NT2/D1 (cell line): ENCODE data around the gene TPBGL.

ENCODE experiments used
- DNase-seq: peaks from one replicate; pipeline ENCODE4 v3.0.0-alpha.2; 2011; ENCODE audit warnings: low read depth, low spot score
- H3K27me3 ChIP-seq: 2 replicates; pipeline ENCODE4 v1.6.0; 2011; ENCODE audit warnings: mild to moderate bottlenecking; ENCODE audit not compliant: insufficient read length, insufficient read depth
- H3K36me3 ChIP-seq: 2 replicates; pipeline ENCODE4 v1.6.1; 2011; ENCODE audit warnings: mild to moderate bottlenecking, low read length, mixed read lengths; ENCODE audit not compliant: insufficient read depth, insufficient read length
- H3K4me1 ChIP-seq: 2 replicates; pipeline ENCODE4 v1.5.1; 2011; ENCODE audit not compliant: insufficient read depth, insufficient read length
- H3K4me3 ChIP-seq: 2 replicates; pipeline ENCODE4 v1.5.1; 2011; ENCODE audit warnings: low read depth; ENCODE audit not compliant: insufficient read length
- H3K9ac ChIP-seq: 2 replicates; pipeline ENCODE4 v1.6.0; 2011; ENCODE audit warnings: low read depth; ENCODE audit not compliant: insufficient read length
- H3K9me3 ChIP-seq: 2 replicates; pipeline ENCODE4 v1.5.1; 2011; ENCODE audit warnings: mild to moderate bottlenecking, low read length; ENCODE audit not compliant: insufficient read depth
- SUZ12 ChIP-seq: IDR thresholded peaks from 2 replicates; pipeline ENCODE4 v1.6.1; 2011; ENCODE audit not compliant: insufficient read length, insufficient read depth; ENCODE audit errors: extremely low read depth
- YY1 ChIP-seq: IDR thresholded peaks from 2 replicates; pipeline ENCODE4 v1.6.1; 2011; ENCODE audit not compliant: insufficient read length, insufficient read depth
- ZNF274 ChIP-seq: IDR thresholded peaks from 2 replicates; pipeline ENCODE4 v1.6.1; 2011; ENCODE audit warnings: mild to moderate bottlenecking, low read depth, low read length

The TPBGL gene

DNA sequence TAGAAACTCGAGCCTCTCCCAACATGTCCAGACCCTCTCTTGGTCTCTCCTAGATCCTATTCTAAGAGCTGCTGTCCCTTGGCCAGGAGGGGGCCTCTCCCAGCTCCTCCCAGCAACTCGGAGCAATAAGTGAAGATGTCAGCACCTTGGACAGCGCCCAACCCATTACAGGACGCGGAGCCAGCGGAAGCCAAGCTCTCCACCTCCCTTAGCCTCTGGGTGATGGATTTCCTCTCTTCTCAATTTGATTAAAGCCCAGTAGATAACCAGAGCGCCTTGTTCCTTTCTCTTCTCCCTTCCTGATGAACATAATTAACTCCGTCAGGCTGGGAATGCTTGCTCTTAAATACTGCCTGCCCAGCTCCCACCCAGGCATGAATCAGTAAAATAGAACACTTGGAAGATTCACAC lies 26.2 kb upstream of the TPBGL start:
- Histone ChIP-seq H3K36me3 (no peaks in the 10 kb centered on the region), H3K4me1 (no peaks in the 10 kb centered on the region), H3K27me3 (peaks cover 41% of the 10 kb centered on the region), H3K9me3 (no peaks in the 10 kb centered on the region), H3K9ac (no peak overlapping the region), H3K4me3 (no peak overlapping the region)
- DNase-seq, result peak; percentile 91
- TF ChIP-seq SUZ12 (no peak), ZNF274 (no peak), YY1 (no peak)

DNA sequence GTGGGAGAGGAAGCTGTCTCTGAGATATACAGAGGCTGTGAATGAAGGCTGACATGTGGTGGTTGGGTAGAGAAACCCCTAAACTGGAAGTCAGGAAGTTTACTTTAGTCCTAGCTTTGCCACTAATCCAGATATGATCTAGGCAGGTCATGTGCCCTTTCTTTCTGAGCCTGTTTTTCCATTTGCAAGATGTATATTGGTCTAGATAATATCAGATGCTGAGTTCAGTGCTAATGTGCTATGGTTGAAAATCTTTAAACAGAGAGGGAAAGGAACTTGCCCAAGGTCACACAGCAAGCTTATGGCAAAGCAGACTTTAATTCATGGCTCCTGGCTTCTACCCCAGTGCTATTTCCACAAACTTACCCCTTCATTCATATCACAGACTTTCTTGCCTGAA lies 25.7 kb upstream of the TPBGL start:
- H3K4me3 ChIP-seq, result no peak overlapping the region
- no peaks in the 10 kb centered on the region for H3K4me1 ChIP-seq
- no peak overlapping the region for H3K9ac ChIP-seq
- peaks cover 41% of the 10 kb centered on the region for H3K27me3 ChIP-seq
- no peak for DNase-seq
- H3K36me3 ChIP-seq, result no peaks in the 10 kb centered on the region
- TF ChIP-seq SUZ12 (no peak), ZNF274 (no peak), YY1 (no peak)
- no peaks in the 10 kb centered on the region for H3K9me3 ChIP-seq

DNA sequence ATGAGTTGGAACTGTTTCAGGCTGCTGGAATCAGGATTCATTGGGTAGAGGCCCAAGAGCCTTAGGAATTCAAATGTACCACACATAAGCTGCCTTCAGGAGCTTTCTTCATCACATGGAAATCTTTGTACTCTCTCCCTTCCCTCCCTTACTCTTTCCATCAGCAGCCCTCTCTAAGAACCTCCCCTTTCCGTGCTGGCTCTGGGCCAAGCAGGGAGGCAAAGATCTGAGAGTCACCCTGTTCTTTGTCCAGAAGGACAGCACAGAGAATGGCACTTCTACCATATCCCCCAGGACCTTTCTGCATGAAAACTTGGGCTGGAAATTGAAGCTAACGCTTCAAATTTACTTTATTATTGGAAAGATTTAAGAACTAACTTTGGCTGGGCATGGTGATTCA lies 20.7 kb upstream of the TPBGL start:
- Histone ChIP-seq H3K9me3 (no peaks in the 10 kb centered on the region), H3K36me3 (no peaks in the 10 kb centered on the region), H3K4me3 (no peak overlapping the region), H3K27me3 (peaks cover 30% of the 10 kb centered on the region), H3K9ac (no peak overlapping the region), H3K4me1 (no peaks in the 10 kb centered on the region)
- TF ChIP-seq ZNF274 (no peak), YY1 (no peak), SUZ12 (no peak)
- no peak for DNase-seq

DNA sequence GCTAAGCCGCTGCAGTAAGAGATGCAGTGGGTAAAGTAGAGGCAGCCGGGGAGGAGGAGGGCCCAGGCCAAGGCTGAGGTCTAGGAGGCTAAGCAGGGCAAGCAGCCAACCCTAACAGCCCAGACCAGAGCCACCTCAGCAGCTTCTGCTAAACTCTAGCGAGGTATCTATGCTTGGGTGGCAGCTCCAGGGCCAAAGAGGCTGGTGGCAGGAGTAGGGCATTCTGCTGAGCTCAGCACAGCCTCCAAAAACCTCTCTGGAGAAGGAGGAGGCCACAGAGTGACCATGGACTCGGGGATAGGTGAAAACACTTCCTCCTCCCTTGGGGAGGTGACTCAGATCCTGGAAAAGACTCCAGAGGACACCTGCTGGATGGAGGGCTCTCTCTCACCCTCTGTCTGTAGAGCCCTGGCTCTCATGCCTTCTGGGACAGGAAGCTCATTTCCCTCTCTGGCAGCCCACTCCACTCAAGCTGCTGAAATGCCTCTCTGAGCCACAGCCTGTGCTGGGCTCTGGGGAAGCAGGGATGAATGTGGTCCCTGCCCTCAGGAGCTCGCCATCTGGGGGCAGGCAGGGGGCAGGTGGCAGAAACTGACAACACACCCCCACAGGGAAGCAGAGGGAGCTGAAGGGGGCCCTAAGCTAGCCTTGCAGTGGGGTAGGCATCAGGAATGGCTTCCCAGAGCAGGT lies 16.5 kb upstream of the TPBGL start:
- H3K4me1 ChIP-seq, result no peaks in the 10 kb centered on the region
- no peak for DNase-seq
- H3K9ac ChIP-seq, result no peak overlapping the region
- H3K36me3 ChIP-seq, result no peaks in the 10 kb centered on the region
- H3K9me3 ChIP-seq, result no peaks in the 10 kb centered on the region
- H3K4me3 ChIP-seq, result no peak overlapping the region
- H3K27me3 ChIP-seq, result no peaks in the 10 kb centered on the region
- no peak for TF ChIP-seq SUZ12
- TF ChIP-seq ZNF274, result no peak
- TF ChIP-seq YY1, result no peak

DNA sequence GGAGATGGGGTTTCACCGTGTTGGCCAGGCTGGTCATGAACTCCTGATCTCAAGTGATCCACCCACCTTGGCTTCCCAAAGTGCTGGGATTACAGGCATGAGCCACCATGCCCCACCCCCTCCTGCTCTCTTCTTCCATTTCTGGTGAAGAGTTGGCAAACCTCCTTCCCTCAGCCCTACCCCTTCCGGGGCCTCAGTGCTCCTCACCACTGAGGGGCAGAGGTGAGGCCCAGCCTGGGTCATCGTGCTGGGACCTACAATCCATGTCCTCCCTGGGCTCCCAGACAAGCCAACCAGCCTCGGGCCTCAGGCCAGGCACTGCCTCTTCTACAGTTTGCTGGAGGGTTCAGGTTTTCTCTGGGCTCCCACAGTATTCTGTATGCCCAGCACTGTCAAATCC lies 14.8 kb upstream of the TPBGL start:
- Histone ChIP-seq H3K9ac (no peak overlapping the region), H3K36me3 (no peaks in the 10 kb centered on the region), H3K27me3 (no peaks in the 10 kb centered on the region), H3K4me1 (no peaks in the 10 kb centered on the region), H3K9me3 (no peaks in the 10 kb centered on the region), H3K4me3 (no peak overlapping the region)
- DNase-seq, result no peak
- TF ChIP-seq ZNF274, result no peak
- no peak for TF ChIP-seq YY1
- TF ChIP-seq SUZ12, result no peak

GRCh38 chr11:75229466-75229865 lies 11.1 kb upstream of the TPBGL start:
- Histone ChIP-seq H3K4me3 (no peak overlapping the region), H3K36me3 (no peaks in the 10 kb centered on the region), H3K9ac (no peak overlapping the region), H3K9me3 (no peaks in the 10 kb centered on the region), H3K4me1 (no peaks in the 10 kb centered on the region), H3K27me3 (no peaks in the 10 kb centered on the region)
- no peak for TF ChIP-seq SUZ12
- TF ChIP-seq YY1, result no peak
- no peak for TF ChIP-seq ZNF274
- no peak for DNase-seq

- Histone ChIP-seq H3K36me3 (no peaks in the 10 kb centered on the region), H3K9ac (no peak overlapping the region), H3K4me3 (no peak overlapping the region), H3K9me3 (no peaks in the 10 kb centered on the region), H3K4me1 (no peaks in the 10 kb centered on the region), H3K27me3 (no peaks in the 10 kb centered on the region)
- DNase-seq, result no peak
- TF ChIP-seq ZNF274, result no peak
- no peak for TF ChIP-seq SUZ12
- no peak for TF ChIP-seq YY1
These were observed 10.0 kb upstream of the TPBGL start for GRCh38 chr11:75230621-75231020.

DNA sequence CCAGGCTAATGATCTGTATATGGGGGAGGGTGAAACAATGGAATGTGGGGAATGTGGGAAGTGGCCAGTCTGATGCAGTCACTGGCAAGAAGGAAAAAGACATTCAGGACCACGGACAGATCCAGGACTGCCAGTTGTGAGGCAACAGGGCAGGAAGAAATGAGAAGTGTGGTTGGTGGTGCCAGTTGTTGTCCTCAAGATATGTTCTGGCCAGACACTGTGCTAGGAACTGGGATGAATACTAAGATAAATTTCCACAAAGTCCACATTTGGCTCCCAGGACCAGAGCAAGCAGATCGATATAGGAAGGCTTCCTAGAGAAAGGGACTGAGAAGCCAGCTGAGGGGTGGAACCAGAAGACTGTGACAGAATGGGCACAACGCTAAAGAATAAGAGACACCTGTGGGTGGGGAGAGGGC lies 6.8 kb upstream of the TPBGL start:
- DNase-seq, result peak; percentile 80
- Histone ChIP-seq H3K36me3 (no peaks in the 10 kb centered on the region), H3K9ac (no peak overlapping the region), H3K27me3 (no peaks in the 10 kb centered on the region), H3K4me3 (no peak overlapping the region), H3K9me3 (no peaks in the 10 kb centered on the region), H3K4me1 (no peaks in the 10 kb centered on the region)
- TF ChIP-seq ZNF274 (no peak), YY1 (no peak), SUZ12 (no peak)
